NCI-H1694 (cell line): ENCODE data around the gene SPINK1.
"Not testable (repeated sequence)": the region's sequence is repeated elsewhere in the genome, so short reads cannot be mapped to it uniquely, and the experiment has no call there.

Experiments
- DNase-seq: peaks from one replicate; lab custom pipeline; 2025; lab: John Stamatoyannopoulos, UW

SPINK1 gene

DNA sequence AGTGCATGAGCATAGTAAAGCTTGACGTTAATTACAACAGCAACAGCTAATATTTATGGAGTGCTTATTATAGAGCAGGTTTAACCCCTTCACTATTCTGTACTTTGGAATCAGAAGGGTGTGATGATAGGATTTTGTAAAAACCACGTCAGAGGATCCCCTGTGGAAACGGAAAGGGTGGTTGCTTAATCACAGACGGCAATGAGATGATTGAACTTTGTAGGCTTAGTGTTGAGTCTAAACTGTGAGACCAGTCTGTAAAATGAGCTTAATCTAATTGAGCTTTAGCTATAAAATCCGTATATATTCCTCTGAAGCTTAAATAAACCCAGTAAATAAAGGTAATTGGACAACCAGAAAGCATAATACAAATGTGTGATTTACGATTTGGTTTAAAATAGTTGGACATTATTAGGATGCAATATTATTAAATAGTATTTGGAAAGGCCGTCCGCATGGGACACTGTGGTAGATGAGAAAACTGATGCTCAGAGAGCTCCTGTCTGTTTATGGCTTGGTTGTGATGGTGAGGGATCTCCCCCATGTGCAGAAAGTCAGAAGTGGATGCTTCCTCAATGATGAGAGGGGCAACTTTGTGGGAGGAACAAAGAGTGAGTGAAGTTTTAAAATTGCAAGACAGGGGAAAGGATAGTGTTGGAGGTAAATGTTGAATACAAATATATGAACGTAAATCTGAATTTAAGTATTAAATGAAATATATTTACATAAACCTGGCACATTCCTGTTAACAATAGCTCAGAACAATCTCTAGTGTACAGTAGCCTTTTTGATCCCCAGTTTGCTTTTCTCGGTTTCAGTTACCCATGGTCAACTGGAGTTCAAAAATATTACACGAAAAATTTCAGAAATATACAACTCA, 23.7 kb upstream of the SPINK1 start:
- DNase-seq, result no peak

DNA sequence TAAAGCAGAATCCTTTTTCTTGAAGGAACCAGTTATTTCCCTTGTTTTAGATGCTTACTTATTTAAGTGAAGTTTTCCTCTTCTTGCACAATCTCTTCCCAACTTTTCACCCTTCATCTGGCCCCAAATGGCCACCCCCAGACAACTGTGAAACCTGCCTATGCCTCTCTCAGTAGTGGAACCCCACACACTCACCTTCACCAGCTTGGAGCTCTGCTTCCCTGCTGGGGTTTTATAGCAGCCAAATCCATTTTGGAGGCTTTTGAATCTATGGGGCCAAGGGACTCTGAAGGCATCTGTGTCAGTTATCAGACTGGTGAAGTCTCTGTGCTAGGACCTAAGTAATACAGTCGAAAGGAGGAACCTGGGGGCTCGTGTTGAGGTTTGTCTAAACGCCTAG, 22.9 kb upstream of the SPINK1 start:
- no peak for DNase-seq

DNA sequence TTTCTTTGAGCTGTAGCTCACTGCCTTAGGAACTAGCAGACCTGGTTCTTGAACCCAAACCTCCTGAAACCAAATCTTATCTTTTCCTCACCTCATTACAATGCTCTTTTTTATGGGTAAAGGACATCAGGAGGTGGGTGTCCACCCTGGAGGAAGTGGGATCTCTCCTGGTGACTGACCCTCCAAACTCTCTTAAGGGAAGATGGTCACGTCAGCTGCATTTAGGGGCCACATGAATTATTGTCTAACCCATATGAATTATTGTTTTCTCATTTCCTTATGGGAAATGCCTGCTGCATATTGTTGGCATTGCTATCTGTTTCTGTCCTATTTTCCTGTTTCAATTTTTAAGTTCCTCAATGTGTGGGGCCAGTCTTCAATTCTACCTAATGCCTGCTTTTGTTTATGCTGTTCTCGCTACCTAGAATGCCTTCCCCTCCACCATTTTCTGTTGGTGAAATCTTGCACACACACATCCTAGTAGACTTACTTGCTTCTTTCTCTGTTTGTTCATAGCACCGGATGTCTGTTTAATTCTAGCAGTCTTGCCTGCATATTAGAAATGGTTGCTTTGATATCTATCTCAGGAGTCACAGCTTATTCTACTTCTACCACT, 22.0 kb upstream of the SPINK1 start:
- DNase-seq, result no peak

GRCh38 chr5:147852365-147852764, 20.9 kb upstream of the SPINK1 start:
- no peak for DNase-seq

DNA sequence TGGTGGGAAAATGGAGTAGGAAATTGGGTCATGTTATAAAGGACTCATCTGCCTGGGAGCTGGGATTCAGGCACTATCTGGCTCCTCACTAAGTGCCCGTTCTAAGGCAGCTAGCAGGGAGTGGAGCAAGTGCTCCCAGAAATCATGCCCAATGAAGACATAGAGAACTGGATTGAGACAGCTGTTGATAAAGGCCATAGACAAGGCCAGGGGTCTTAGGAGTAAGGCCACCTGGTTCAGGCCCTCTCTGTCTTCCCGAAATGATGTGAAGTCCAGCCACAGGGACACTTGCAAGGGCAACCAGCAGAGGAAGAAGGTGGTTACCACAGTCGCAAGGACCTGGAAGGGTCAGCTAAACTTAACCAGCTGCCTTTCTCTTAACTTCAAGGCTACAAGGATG, 20.1 kb upstream of the SPINK1 start:
- DNase-seq, result no peak

DNA sequence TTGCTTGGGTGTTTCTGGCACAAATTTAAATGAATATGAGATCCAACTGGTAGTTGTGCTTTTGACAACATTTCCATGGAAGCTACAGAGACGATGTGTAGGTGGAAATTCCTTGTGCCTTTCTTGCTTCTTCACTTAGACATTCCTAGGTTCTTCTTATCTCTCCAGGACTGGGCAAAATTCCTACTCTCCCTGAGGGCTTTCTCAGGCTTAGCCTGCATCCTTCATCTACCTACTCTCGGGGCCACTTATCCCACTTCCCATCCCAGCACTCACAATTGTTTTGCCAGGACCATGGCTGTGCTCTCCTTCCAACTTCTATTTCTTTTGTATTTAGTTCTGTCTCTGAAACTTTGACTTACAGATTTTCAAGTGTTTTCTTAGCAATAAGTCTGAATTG, 17.8 kb upstream of the SPINK1 start:
- no peak for DNase-seq

- no peak for DNase-seq
These were observed 14.1 kb upstream of the SPINK1 start for GRCh38 chr5:147845618-147846017.

DNA sequence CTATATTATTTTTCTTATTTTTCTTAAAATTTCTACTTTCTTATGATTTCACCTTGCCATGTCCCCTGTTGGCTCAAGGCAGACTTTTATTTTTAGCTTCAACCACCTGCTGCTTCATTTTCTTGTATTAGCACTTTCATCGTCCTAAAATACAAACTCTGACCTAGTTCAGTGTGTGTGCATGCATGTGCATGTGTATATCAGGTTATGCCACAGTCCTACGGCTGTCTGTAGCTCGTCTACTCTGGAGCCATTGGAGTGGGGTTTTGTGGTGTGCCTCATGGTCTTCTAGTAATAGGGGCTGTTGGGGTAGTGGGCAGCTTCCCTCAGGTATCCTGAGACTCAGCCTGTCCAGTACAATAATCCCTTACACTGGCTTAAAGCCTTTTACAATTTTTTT, 13.4 kb upstream of the SPINK1 start:
- no peak for DNase-seq

DNA sequence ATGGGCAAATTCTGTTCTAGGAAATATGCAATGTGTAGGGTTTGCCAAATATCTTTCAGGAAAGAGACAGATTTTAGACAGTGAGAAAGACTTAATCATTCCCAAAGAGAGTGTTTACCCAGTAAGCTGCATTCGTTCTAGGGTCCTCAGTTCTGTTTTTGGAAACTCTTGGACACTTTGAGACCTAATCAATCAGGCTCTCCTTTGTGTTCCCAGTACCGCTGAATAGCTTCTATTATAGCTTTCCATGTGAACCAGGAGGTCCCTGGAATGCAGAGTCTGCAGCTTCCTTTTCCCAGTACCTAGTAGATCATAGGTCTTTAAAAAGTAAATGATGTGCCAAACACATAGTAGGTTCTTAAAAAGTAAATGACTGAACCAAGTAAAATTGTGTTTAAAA, 11.4 kb upstream of the SPINK1 start:
- no peak for DNase-seq

DNA sequence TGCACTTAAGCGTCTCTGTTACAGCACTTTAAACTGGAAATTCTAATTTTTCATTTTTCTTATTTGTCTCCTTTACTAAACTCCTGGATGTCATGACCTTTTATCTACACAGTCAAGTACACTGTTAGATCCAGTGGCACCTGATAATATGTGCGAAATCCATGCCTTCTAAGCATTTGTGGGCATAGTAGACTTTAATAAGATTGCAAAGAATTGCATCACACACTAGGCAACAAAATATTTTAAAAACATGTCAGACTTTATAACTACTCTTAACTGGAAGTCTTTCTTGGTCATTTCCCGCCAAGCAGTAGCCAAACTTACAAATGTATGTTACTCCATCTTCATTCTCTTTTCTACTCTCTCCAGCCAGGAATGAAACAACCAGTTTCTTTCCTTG, 5.0 kb upstream of the SPINK1 start:
- no peak for DNase-seq

- DNase-seq, result no peak
These were observed 3.9 kb upstream of the SPINK1 start for GRCh38 chr5:147835386-147835798.

- DNase-seq, result no peak
These were observed 1.1 kb upstream of the SPINK1 start for GRCh38 chr5:147832541-147832940.

DNA sequence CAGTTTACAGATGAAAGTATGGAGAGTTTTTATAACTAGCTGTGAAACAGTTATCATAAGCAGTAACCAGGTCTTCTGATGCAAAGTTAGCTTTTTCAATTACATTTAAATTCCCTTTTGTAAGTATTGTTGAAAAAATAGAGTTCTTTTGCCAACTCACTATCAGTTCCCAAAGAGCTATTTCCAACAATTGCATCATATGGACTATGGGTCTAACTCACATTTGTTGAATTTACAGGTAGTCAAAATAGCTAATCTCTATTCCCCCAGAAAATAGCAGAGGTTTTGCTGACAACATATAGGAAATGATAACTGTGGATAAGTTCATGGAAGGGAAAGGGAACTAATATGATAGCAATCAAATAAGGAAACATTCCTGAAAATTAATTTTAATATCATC, 1.4 kb downstream of the SPINK1 start:
- no peak for DNase-seq

- not testable (repeated sequence) for DNase-seq
These were observed 4.5 kb downstream of the SPINK1 start for GRCh38 chr5:147827017-147827416.

- DNase-seq, result no peak
These were observed 5.1 kb downstream of the SPINK1 start for GRCh38 chr5:147826361-147826760.

GRCh38 chr5:147822686-147823491, 8.6 kb downstream of the SPINK1 start:
- DNase-seq, result peak; percentile 76

GRCh38 chr5:147822222-147822621, 9.2 kb downstream of the SPINK1 start:
- DNase-seq, result not testable (repeated sequence)

DNA sequence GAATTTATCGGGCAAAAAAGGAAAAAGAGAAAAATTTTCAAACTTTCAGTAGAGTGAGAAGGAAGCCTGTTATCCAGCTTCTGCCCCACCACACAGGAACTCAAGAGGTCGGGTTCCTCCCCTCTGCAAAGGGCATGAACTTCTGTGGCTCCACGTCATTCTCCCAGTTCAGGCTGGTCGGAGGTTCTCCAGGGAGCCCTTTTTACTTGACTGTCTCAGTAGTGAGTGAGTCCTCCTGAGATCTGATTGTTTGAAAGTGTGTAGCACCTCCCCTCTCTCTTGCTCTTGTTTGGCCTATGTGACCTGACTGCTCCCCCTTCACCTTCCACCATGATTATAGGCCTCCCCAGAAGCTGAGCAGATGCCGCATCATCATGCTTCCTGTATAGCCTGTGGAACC, 9.7 kb downstream of the SPINK1 start:
- DNase-seq, result no peak

DNA sequence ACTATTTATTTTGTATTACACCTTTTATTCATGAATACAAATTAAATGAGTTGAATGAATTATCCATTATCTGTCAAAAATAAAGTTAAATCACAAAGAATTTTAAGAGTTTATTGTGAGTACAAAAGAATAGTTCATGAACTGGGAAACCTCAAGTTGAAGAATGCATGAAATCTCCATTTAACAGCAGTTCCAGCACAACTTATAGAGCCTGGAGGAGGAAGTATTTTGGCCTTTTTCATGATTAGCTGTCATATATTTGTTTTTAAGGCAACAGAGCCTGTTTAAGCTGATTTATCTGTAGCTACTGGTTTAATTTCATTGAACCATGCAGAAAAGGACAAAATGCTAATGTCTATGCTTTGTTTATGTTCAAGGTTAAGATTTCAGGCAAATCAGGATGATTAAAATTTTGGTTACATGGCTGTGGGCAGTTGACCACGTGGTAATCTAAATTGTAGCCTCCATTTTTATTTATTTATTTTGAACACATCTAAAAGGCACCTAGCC, 12.2 kb downstream of the SPINK1 start:
- DNase-seq, result no peak

DNA sequence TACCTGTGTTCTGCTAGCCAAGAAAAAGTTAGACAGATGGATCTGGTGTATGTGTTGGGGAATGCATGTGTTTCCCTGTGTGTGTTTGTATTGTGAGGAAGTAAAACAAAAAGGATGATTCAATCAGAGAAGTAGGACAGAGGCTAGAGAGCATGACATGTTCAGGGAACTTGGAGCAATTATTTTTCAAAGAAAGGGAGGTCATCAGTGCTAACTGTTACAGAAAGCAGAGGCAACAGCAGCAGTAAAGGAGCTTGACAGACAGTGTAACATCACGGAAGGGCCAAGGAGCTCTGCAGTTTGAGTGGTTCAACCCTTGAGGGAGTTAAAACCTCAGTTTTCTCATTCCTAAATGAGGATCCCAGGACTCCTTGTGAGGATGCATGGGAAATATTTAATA, 13.2 kb downstream of the SPINK1 start:
- DNase-seq, result no peak

- DNase-seq, result no peak
These were observed 17.8 kb downstream of the SPINK1 start for GRCh38 chr5:147813696-147814095.

DNA sequence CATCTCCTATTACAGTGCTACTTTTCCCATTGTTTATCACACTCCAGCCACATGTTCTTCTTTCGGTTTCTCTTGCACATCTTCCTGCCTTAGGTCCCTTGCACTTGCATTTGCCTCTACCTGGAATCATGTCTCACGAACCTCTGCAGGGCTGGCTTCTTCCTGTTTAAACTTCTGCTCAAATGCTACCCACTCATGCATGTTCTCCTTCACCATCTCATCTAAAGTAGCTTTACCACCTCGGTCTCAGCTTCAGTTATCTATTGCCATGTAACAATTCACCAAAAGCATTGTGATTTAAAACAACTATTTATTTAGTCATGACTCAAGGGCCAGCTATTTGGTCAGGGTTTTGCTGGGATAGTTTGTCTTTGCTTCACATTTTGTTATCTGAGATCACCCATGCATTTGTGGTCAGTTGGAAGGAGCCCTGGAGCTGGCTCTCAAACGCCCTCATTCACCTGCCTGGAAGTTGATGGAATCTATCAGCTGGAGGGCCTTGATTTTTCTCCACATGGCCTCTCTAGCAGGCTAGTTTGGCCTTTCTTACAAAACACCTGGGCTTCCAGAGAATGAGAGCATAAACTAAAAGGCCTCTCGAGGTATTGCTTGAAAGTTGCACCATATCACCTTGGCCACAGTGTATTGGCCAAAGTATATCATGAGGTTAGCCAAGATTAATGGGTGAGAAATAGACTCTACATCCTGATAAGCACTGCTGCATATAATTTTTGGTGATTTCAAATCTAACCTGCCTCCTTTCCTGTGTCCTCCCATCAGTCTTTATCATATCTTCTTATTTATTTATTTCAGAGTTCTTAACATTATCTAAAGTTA, 21.4 kb downstream of the SPINK1 start:
- DNase-seq, result no peak
